SK-N-MC (cell line): ENCODE results near the gene VPS54.
"Not testable (repeated sequence)": the region's sequence is repeated elsewhere in the genome, so short reads cannot be mapped to it uniquely, and the experiment has no call there.

Experiments used
- DNase-seq: peaks from one replicate; pipeline ENCODE4 v3.0.0-alpha.2; 2011; ENCODE audit warnings: low read depth, low spot score
- H3K27ac ChIP-seq: fragments of 200-600 bp; sonication (generic); 2 replicates; pipeline ENCODE4 v1.5.1; 2016; ENCODE audit warnings: mixed run types
- H3K36me3 ChIP-seq: fragments of 200-600 bp; sonication (generic); 2 replicates; pipeline ENCODE4 v1.6.1; 2017; ENCODE audit warnings: antibody characterized with exemption, low read length, mixed read lengths; ENCODE audit not compliant: insufficient read depth
- H3K4me3 ChIP-seq: fragments of 200-600 bp; sonication (generic); 2 replicates; pipeline ENCODE4 v1.5.1; 2016
- H3K9ac ChIP-seq: fragments of 200-600 bp; sonication (generic); 2 replicates; pipeline ENCODE4 v1.8.0; 2017; ENCODE audit warnings: mixed run types, mixed read lengths; ENCODE audit not compliant: insufficient read length
- H3K9me3 ChIP-seq: fragments of 200-600 bp; sonication (generic); 2 replicates; pipeline ENCODE4 v1.6.1; 2017; ENCODE audit warnings: low read depth, mild to moderate bottlenecking, antibody characterized with exemption, low read length, moderate library complexity, mixed read lengths
- EZH2 ChIP-seq: fragments of 200-600 bp; sonication (generic); IDR thresholded peaks from one replicate; pipeline ENCODE4 v1.6.1; 2017; ENCODE audit warnings: antibody characterized with exemption
- FOXP2 ChIP-seq: optimal IDR thresholded peaks from 2 replicates; pipeline ENCODE3; 2011; ENCODE audit warnings: mild to moderate bottlenecking, moderate library complexity; ENCODE audit not compliant: insufficient read depth; ENCODE audit errors: extremely low read length, control extremely low read depth
- POLR2AphosphoS5 ChIP-seq: IDR thresholded peaks from 2 replicates; pipeline ENCODE4 v1.6.1; 2012; ENCODE audit warnings: mild to moderate bottlenecking, low read depth, low read length, borderline replicate concordance

VPS54 gene

GRCh38 chr2:63975437-63976124, 43.6 kb downstream of the VPS54 start:
- peaks cover 33% of the 10 kb centered on the region for H3K36me3 ChIP-seq

GRCh38 chr2:63975036-63975435, 44.2 kb downstream of the VPS54 start:
- H3K9me3 ChIP-seq, H3K4me3 ChIP-seq, H3K27ac ChIP-seq, H3K9ac ChIP-seq, DNase-seq: not testable (repeated sequence)
- peaks cover 28% of the 10 kb centered on the region for H3K36me3 ChIP-seq

More at GRCh38 chr2:63975437-63976124, 43.6 kb downstream of the VPS54 start:
- TF ChIP-seq EZH2: no peak
- TF ChIP-seq POLR2AphosphoS5: no peak
- no peak for TF ChIP-seq FOXP2
- no peak overlapping the region for H3K9ac ChIP-seq
- no peak overlapping the region for H3K4me3 ChIP-seq
- no peak overlapping the region for H3K27ac ChIP-seq
- no peak for DNase-seq
- H3K9me3 ChIP-seq: no peaks in the 10 kb centered on the region

- Histone ChIP-seq H3K36me3 (peaks cover 13% of the 10 kb centered on the region), H3K4me3 (no peak overlapping the region)
These were observed 57.0 kb downstream of the VPS54 start for GRCh38 chr2:63962186-63962585.

GRCh38 chr2:63950414-63950813, 68.8 kb downstream of the VPS54 start:
- Histone ChIP-seq H3K9ac (no peak overlapping the region), H3K4me3 (no peak overlapping the region), H3K9me3 (0 out of 2 replicates have a peak, but pooled peaks cover 4% of the 10 kb centered on the region), H3K36me3 (peaks cover 24% of the 10 kb centered on the region), H3K27ac (no peak overlapping the region)
- TF ChIP-seq EZH2 (no peak), POLR2AphosphoS5 (no peak), FOXP2 (no peak)
- no peak for DNase-seq

More at GRCh38 chr2:63962186-63962585, 57.0 kb downstream of the VPS54 start:
- H3K9me3 ChIP-seq: no peaks in the 10 kb centered on the region
- no peak overlapping the region for H3K9ac ChIP-seq
- TF ChIP-seq FOXP2 (no peak), EZH2 (no peak), POLR2AphosphoS5 (no peak)
- no peak for DNase-seq
- H3K27ac ChIP-seq: no peak overlapping the region

- Histone ChIP-seq H3K36me3 (peaks cover 13% of the 10 kb centered on the region; the same call in 1 of the 2 replicates), H3K9me3 (0 out of 2 replicates have a peak, but pooled peaks cover 5% of the 10 kb centered on the region), H3K4me3 (no peak overlapping the region), H3K9ac (no peak overlapping the region), H3K27ac (no peak overlapping the region)
- no peak for DNase-seq
- no peak for TF ChIP-seq EZH2
- no peak for TF ChIP-seq POLR2AphosphoS5
- TF ChIP-seq FOXP2: no peak
These were observed 76.4 kb downstream of the VPS54 start for GRCh38 chr2:63942788-63943187.

GRCh38 chr2:63932104-63932503, 87.1 kb downstream of the VPS54 start:
- not testable (repeated sequence) for H3K9ac ChIP-seq, H3K36me3 ChIP-seq, H3K9me3 ChIP-seq, H3K4me3 ChIP-seq, DNase-seq, H3K27ac ChIP-seq

GRCh38 chr2:63926815-63927214, 92.4 kb downstream of the VPS54 start:
- Histone ChIP-seq H3K9ac (no peak overlapping the region), H3K4me3 (no peak overlapping the region), H3K36me3 (no peaks in the 10 kb centered on the region), H3K9me3 (no peaks in the 10 kb centered on the region), H3K27ac (no peak overlapping the region)
- TF ChIP-seq POLR2AphosphoS5: no peak
- no peak for DNase-seq

- TF ChIP-seq EZH2 (no peak), FOXP2 (no peak), POLR2AphosphoS5 (no peak)
- Histone ChIP-seq H3K9ac (no peak overlapping the region), H3K4me3 (no peak overlapping the region), H3K27ac (no peak overlapping the region), H3K9me3 (no peaks in the 10 kb centered on the region), H3K36me3 (peaks cover 26% of the 10 kb centered on the region)
- DNase-seq: no peak
These were observed 104.9 kb downstream of the VPS54 start for GRCh38 chr2:63914311-63914710.

GRCh38 chr2:63903003-63903402, 116.2 kb downstream of the VPS54 start:
- no peak for DNase-seq
- TF ChIP-seq EZH2: no peak
- TF ChIP-seq POLR2AphosphoS5: no peak
- no peak for TF ChIP-seq FOXP2
- Histone ChIP-seq H3K9ac (no peak overlapping the region), H3K27ac (no peak overlapping the region), H3K36me3 (peaks cover 50% of the 10 kb centered on the region), H3K9me3 (peaks cover 17% of the 10 kb centered on the region; the same call in 1 of the 2 replicates), H3K4me3 (no peak overlapping the region)
